Endothelial cell of umbilical vein (primary cell): ENCODE measurements around the gene BTN1A1. TPM values are rescaled to one million over a fixed set of nuclear protein-coding genes. Genes with fewer than 3 reads are reported as not detected.

Source experiments
- BruUV-seq: library from RNA; stranded (reverse); fragments of 400-500 nt; replicated peaks from 2 replicates; lab custom pipeline; 2021; lab: Mats Ljungman, UMichigan
- CTCF ChIA-PET: fragments of 300-600, 350-600 bp; sonication (Branson Sonifier 250); formaldehyde crosslinking; loops from one replicate; lab custom pipeline; 2021; ENCODE audit warnings: antibody characterized with exemption, inconsistent platforms; lab: Charles Lee
- POLR2A ChIA-PET: fragments of 300-600, 350-600 bp; sonication (Branson Sonifier 250); formaldehyde crosslinking; loops from one replicate; lab custom pipeline; 2021; ENCODE audit warnings: antibody characterized with exemption, inconsistent platforms; lab: Charles Lee
- DNase-seq: peaks from one replicate; pipeline ENCODE4 v3.0.0-alpha.2; 2011; ENCODE audit warnings: low read depth, low spot score
- FAIRE-seq: peaks from 2 replicates; lab custom pipeline; 2011; peaks lifted over from hg19 to GRCh38; lab: Jason Lieb, UNC
- H2AFZ ChIP-seq: 2 replicates; pipeline ENCODE4 v1.6.0; 2012; ENCODE audit warnings: low read depth, low read length, control low read depth, inconsistent platforms
- H3K27ac ChIP-seq: 2 replicates; pipeline ENCODE4 v1.5.1; 2011; ENCODE audit warnings: low read depth, mild to moderate bottlenecking, control low read depth, low read length, moderate library complexity; ENCODE audit not compliant: insufficient read depth
- H3K27me3 ChIP-seq, 2 experiments: 2 replicates each; pipeline versions ENCODE4 v1.6.0 to v1.6.1; 2011; ENCODE audit warnings: low read length in 2 of 2, mixed read lengths in 1 of 2; ENCODE audit not compliant: control insufficient read depth in 2 of 2, insufficient read depth in 2 of 2
- H3K36me3 ChIP-seq, 2 experiments: 2 replicates in 1 of 2; 3 replicates in 1 of 2; pipeline ENCODE4 v1.5.1; 2011; ENCODE audit warnings: low read length in 2 of 2, mild to moderate bottlenecking in 1 of 2, moderate library complexity in 1 of 2; ENCODE audit not compliant: control insufficient read depth in 2 of 2, insufficient read depth in 2 of 2; ENCODE audit errors: extremely low read depth in 1 of 2
- H3K4me1 ChIP-seq: 3 replicates; pipeline ENCODE4 v1.5.1; 2011; ENCODE audit warnings: mild to moderate bottlenecking, low read length; ENCODE audit not compliant: control insufficient read depth, insufficient read depth; ENCODE audit errors: extremely low read depth
- H3K4me2 ChIP-seq: 2 replicates; pipeline ENCODE4 v1.6.1; 2011; ENCODE audit warnings: low read length, control low read depth, mixed read lengths; ENCODE audit not compliant: insufficient read depth
- H3K4me3 ChIP-seq, 3 experiments: fragments of 200-600 bp in 1 of 3; sonication (generic), shearing (Covaris generic) in 1 of 3; replicated peaks in 1 of 3; 2 replicates each; pipeline ENCODE4 v1.5.1; 2011 to 2016; ENCODE audit warnings: control low read depth in 3 of 3, low read length in 3 of 3, mild to moderate bottlenecking in 2 of 3, inconsistent platforms in 1 of 3, low read depth in 1 of 3, moderate library complexity in 1 of 3; ENCODE audit not compliant: insufficient read depth in 1 of 3
- H3K79me2 ChIP-seq: 2 replicates; pipeline ENCODE4 v1.6.0; 2012; ENCODE audit warnings: low read length, inconsistent platforms; ENCODE audit not compliant: control insufficient read depth, insufficient read depth
- H3K9ac ChIP-seq: replicated peaks from 2 replicates; pipeline ENCODE3; 2011; ENCODE audit warnings: low read length, control low read depth; ENCODE audit not compliant: insufficient read depth; ENCODE audit errors: extremely low read depth
- H3K9me1 ChIP-seq: replicated peaks from 3 replicates; pipeline ENCODE4 v1.6.0; 2011; ENCODE audit warnings: mild to moderate bottlenecking, low read length; ENCODE audit not compliant: control insufficient read depth, insufficient read depth; ENCODE audit errors: extremely low read depth
- H3K9me3 ChIP-seq: replicated peaks from 2 replicates; pipeline ENCODE4 v1.5.1; 2012; ENCODE audit warnings: low read length, inconsistent platforms; ENCODE audit not compliant: control insufficient read depth, insufficient read depth
- H4K20me1 ChIP-seq: replicated peaks from 2 replicates; pipeline ENCODE3; 2011; ENCODE audit warnings: mild to moderate bottlenecking, low read length; ENCODE audit not compliant: control insufficient read depth, insufficient read depth; ENCODE audit errors: extremely low read depth
- EZH2 ChIP-seq: IDR thresholded peaks from 2 replicates; pipeline ENCODE4 v1.6.1; 2012; ENCODE audit warnings: borderline replicate concordance, low read depth, mild to moderate bottlenecking, moderate library complexity, low read length, inconsistent platforms; ENCODE audit not compliant: severe bottlenecking
- FOS ChIP-seq: IDR thresholded peaks from 2 replicates; pipeline ENCODE4 v1.6.1; 2011; ENCODE audit warnings: mild to moderate bottlenecking, low read length, moderate library complexity, borderline replicate concordance; ENCODE audit not compliant: insufficient read depth
- GATA2 ChIP-seq: IDR thresholded peaks from 2 replicates; pipeline ENCODE4 v1.7.0; 2011; ENCODE audit warnings: low read depth, mild to moderate bottlenecking, moderate library complexity, mixed read lengths, low read length; ENCODE audit not compliant: insufficient read length, insufficient read depth
- JUN ChIP-seq: IDR thresholded peaks from 2 replicates; pipeline ENCODE4 v1.6.1; 2011; ENCODE audit warnings: borderline replicate concordance, low read depth; ENCODE audit not compliant: insufficient read length, insufficient read depth
- MYC ChIP-seq: IDR thresholded peaks from one replicate; pipeline ENCODE4 v1.6.1; 2011; ENCODE audit warnings: mild to moderate bottlenecking, low read depth, low read length
- POLR2A ChIP-seq: IDR thresholded peaks from 2 replicates; pipeline ENCODE4 v1.6.1; 2012; ENCODE audit warnings: low read depth, mild to moderate bottlenecking, control low read depth, low read length
- POLR2AphosphoS5 ChIP-seq: IDR thresholded peaks from 2 replicates; pipeline ENCODE4 v1.6.1; 2012; ENCODE audit warnings: low read depth, mild to moderate bottlenecking, control low read depth, low read length, moderate library complexity; ENCODE audit not compliant: insufficient read depth
- dilution Hi-C: fragments of 300-500 bp; cut with MboI; formaldehyde crosslinking; loops from one replicate; pipeline ENCODE4 v1.15.0; 2019; ENCODE audit warnings: low sequenced_read_pairs; ENCODE audit not compliant: extremely low pct_ligation_motif_present
- intact Hi-C: fragments of 100-400 bp; cut with micrococcal nuclease; formaldehyde crosslinking; loops from one replicate; pipeline ENCODE4 v1.10.0; 2022
- polyA plus RNA-seq, 4 experiments: library from polyadenylated mRNA; depleted of rRNA in 3 of 4; stranded (reverse) in 3 of 4; unstranded in 1 of 4; fragments of >200 nt; gene quantifications; 2 replicates each; pipeline versions ENCODE4 v1.2.1 to v1.2.3, GENCODE V29; 2011 to 2012; ENCODE audit warnings: missing spikeins in 1 of 4
- total RNA-seq: library from RNA; stranded (reverse); gene quantifications from 2 replicates; pipeline ENCODE4 v1.2.3, GENCODE V29; 2021
- TF ChIP-seq, protein P1 (sequence below): IDR thresholded peaks from 2 replicates; pipeline ENCODE4 v1.6.1; 2011; ENCODE audit not compliant: insufficient read depth, insufficient read length
- TF ChIP-seq, protein P2 (sequence below), 2 donors: IDR thresholded peaks; 1 replicate in 1 of 2; 2 replicates in 1 of 2; pipeline ENCODE4 v1.5.1; 2011; ENCODE audit warnings: low read length in 2 of 2, mild to moderate bottlenecking in 2 of 2, moderate library complexity in 2 of 2, control low read depth in 1 of 2, inconsistent platforms in 1 of 2, low read depth in 1 of 2; ENCODE audit not compliant: insufficient read depth in 1 of 2; ENCODE audit errors: extremely low read depth in 1 of 2

Gene BTN1A1
- total and polyA plus RNA-seq, 2 donors (not counting 3 experiments of a cell fraction or from before 2014, with no cell fraction given) = not detected

DNA sequence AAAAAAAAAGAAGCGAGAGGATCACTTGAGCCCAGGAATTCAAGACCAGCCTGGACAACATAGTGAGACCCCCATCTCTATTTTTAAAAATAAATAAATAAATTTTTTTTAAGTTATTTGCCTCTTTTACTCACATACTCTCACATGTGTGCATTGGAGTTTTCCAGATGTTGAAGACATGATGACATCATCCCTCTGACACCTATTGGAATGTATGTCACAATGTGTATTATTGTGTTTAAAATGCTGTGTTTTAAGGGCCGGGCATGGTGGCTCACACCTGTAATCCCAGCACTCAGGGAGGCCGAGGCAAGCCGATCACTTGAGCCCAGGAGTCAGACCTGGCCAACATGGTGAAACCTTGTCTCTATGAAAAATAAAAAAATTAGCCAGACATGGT is 17.8 kb upstream of the BTN1A1 start:
- no peak overlapping the region for H3K4me3 ChIP-seq
- FAIRE-seq = no peak

GRCh38 chr6:26483727-26484126 is 16.4 kb upstream of the BTN1A1 start:
- no peak overlapping the region for H3K9ac ChIP-seq
- peaks cover 3 to 18% of the 10 kb centered on the region in 2 experiments for H3K27me3 ChIP-seq
- intact Hi-C loops = no loop called here
- H3K9me3 ChIP-seq = no peaks in the 10 kb centered on the region
- POLR2A ChIA-PET = no interaction called here
- DNase-seq (no peak), FAIRE-seq (no peak)
- no peaks in the 10 kb centered on the region for H3K4me1 ChIP-seq
- H3K79me2 ChIP-seq = no peaks in the 10 kb centered on the region
- H4K20me1 ChIP-seq = no peaks in the 10 kb centered on the region
- TF ChIP-seq FOS (no peak), POLR2A (no peak), JUN (no peak), MYC (no peak), GATA2 (no peak), POLR2AphosphoS5 (no peak), EZH2 (no peak)
- TF ChIP-seq, protein P1, sequence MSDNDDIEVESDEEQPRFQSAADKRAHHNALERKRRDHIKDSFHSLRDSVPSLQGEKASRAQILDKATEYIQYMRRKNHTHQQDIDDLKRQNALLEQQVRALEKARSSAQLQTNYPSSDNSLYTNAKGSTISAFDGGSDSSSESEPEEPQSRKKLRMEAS = no peak
- TF ChIP-seq, protein P2, sequence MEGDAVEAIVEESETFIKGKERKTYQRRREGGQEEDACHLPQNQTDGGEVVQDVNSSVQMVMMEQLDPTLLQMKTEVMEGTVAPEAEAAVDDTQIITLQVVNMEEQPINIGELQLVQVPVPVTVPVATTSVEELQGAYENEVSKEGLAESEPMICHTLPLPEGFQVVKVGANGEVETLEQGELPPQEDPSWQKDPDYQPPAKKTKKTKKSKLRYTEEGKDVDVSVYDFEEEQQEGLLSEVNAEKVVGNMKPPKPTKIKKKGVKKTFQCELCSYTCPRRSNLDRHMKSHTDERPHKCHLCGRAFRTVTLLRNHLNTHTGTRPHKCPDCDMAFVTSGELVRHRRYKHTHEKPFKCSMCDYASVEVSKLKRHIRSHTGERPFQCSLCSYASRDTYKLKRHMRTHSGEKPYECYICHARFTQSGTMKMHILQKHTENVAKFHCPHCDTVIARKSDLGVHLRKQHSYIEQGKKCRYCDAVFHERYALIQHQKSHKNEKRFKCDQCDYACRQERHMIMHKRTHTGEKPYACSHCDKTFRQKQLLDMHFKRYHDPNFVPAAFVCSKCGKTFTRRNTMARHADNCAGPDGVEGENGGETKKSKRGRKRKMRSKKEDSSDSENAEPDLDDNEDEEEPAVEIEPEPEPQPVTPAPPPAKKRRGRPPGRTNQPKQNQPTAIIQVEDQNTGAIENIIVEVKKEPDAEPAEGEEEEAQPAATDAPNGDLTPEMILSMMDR (IDR thresholded peaks at IDR 0.05; ENCODE audit: extremely low read depth in 1 of 2, insufficient read depth in 1 of 2, low read depth in 1 of 2, low read length in 2 of 2) = no peak
- H3K36me3 ChIP-seq = no peaks in the 10 kb centered on the region
- no peak overlapping the region for H3K4me3 ChIP-seq
- H2AFZ ChIP-seq = no peak overlapping the region
- no peak overlapping the region for H3K4me2 ChIP-seq
- dilution Hi-C loops = no loop called here
- no peaks in the 10 kb centered on the region for H3K9me1 ChIP-seq
- CTCF ChIA-PET = interaction anchor here (1.1 kb wide), 1 partner anchor 10 kb away, joined by 3 read pairs; no protein-coding TSS in a partner anchor
- BruUV-seq = no TSS peak
- no peak overlapping the region for H3K27ac ChIP-seq

More for the DNA sequence above, 17.8 kb upstream of the BTN1A1 start:
- H3K27me3 ChIP-seq = peaks cover 3 to 6% of the 10 kb centered on the region in 2 experiments
- no peak for DNase-seq
- dilution Hi-C loops (no loop called here), intact Hi-C loops (no loop called here)
- H3K79me2 ChIP-seq = no peaks in the 10 kb centered on the region
- CTCF ChIA-PET = no interaction called here
- TF ChIP-seq MYC (no peak), POLR2AphosphoS5 (no peak), JUN (no peak), GATA2 (no peak), FOS (no peak), EZH2 (no peak)
- POLR2A ChIA-PET = no interaction called here
- no TSS peak for BruUV-seq
- H3K9ac ChIP-seq = no peak overlapping the region
- H3K36me3 ChIP-seq = no peaks in the 10 kb centered on the region
- no peak overlapping the region for H2AFZ ChIP-seq
- peaks cover 3% of the 10 kb centered on the region for H3K4me1 ChIP-seq
- H4K20me1 ChIP-seq = no peaks in the 10 kb centered on the region
- no peaks in the 10 kb centered on the region for H3K9me3 ChIP-seq
- no peak overlapping the region for H3K4me2 ChIP-seq
- no peaks in the 10 kb centered on the region for H3K9me1 ChIP-seq
- H3K27ac ChIP-seq = no peak overlapping the region
